ACHN (cell line): ENCODE measurements around the gene RAB12.
"Not testable (repeated sequence)": the region's sequence is repeated elsewhere in the genome, so short reads cannot be mapped to it uniquely, and the experiment has no call there.

Experiments used
- DNase-seq: peaks from one replicate; pipeline ENCODE4 v3.0.0-alpha.2; 2015
- in situ Hi-C: cut with HindIII; loops from 2 replicates; pipeline ENCODE4 v1.10.0; 2017; ENCODE audit warnings: low sequenced_read_pairs, low pct_ligation_motif_present, low pct_unique_long_range_greater_than_20kb

The RAB12 gene

DNA sequence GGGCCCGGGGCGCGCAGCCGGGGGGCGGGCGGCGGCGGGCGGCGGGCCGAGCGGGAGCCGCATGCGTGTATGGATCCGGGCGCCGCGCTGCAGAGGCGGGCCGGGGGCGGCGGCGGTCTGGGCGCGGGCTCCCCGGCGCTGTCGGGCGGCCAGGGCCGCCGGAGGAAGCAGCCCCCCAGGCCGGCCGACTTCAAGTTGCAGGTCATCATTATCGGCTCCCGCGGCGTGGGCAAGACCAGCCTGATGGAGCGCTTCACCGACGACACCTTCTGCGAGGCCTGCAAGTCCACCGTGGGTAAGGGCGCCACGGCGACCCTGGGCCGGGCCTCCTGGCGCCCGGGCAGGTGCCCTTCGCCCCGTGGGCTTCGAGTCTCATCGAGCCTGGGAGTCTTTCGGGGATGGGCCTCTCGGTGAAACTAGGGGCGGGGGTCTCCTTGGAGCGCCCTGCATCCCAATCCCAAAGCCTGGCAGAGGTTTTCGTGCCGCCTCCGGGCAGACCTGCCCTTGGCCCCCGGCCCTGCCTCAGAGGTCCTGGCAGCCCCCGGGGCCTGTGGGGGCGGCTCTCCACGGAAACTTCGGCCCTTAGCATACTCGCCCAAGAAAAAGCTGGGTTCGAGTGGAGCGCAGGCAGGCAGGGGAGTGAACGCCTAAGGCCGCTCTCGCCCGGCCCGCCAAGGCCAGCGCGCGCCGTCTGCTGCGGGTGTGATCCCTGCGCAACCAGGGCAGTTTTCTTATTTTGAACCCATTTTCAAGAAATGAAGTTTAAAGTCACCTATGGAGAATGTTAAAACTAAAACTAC lies 622 bp downstream of the RAB12 start:
- in situ Hi-C loops, result no loop called here
- DNase-seq, result peak; percentile 15

DNA sequence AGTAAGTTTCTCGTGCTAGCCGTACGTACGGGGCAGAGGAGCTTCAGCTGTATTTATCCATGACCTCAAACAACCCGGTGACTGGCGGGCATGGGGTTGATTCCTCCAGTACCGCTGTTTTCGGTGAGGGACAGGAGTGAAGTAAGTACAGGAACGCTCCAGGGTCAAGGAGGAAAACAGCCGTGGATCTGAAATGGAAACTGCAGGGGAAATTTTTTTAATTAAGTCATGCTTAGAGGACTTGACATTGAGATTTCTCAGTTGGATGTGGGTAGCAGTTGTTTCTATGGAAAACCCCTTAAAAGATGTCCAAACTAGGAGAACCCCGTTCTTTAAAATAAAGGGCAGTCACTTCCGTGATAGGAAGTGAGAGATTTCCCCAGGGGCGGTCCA lies 1.2 kb downstream of the RAB12 start:
- in situ Hi-C loops, result no loop called here
- peak; percentile 9 for DNase-seq

DNA sequence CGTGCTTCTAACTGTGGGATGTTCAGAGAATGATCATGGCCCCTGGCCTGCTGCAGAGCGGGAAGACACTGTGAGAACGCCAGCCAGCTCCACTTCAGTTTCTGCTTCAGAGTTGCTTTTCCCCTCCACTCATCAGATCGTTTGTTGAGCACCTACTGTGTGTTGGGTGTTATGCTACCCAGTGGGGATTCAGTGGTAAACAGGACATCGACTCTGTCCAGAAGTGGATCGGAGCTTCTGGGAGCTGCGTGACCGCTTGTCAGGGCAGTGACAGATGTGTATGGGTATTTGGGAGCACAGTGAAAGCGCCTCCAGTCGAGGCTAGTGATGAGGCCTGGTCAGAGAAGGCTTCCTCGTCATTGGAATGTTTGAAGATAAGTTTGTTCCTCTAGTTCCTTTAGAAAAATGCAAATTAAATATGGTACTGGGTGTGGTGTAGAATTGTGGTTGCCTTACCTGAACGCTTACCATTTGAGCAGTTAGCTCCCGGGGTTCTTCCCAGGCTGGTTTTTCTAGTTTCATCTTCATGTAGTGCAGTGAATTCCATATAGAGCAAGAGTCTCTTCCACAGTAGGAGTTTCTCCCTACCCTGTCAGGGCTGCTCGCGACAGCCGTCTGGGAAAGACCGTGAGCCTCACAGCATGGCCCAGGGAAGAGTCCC lies 2.8 kb downstream of the RAB12 start:
- no peak for DNase-seq
- in situ Hi-C loops, result no loop called here

DNA sequence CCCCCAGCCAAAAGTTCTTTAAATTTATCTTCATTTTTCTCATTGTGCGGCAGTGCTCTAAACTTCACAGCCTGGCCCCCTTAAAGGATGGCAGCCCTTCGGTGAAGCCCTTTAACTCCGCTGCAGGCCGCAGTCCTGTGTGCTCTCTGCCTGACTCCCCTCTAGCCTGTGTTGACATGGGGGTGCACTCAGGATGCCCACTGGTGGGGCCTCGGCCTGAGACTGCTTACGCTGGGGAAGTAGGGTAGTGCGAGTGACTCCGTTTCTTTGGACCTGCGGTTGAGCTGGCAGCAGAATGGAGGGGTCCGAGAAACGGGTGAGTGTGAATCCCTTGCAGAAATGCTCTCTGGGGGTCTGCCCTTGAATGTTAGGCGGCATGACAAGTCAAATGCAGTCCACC lies 5.6 kb downstream of the RAB12 start:
- in situ Hi-C loops, result no loop called here

DNA sequence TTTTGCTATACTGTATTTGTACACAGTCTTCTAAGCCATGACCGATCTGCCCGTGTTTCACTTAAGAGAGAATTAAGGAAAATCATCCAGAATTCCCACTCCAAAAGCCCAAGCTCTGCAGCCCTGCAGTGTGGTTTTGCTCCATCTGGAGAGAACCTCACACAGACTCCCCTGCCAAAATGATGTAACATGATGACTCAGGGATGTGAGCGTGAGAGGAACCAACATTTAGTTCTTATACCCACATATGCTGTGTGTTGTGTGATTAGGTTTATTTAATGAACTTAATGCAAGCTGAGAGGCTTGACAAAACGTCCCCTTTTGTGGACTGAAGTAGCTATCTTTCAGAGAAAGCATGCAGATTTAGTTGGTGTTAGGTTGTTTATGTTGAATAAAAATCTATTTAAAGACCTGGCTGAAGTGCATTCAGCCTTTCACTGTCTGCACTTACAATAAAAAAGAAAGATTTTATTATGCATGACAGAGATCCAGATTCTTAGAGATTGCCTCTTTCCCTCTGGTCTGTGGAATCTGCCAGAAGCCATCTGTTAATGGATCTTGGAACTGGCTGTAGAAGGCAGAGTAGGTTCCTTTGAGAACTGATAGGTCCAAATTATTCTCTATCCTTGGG lies 6.3 kb downstream of the RAB12 start:
- in situ Hi-C loops, result no loop called here
- peak; percentile 75 for DNase-seq

More for the DNA sequence above, 5.6 kb downstream of the RAB12 start:
- DNase-seq, result no peak

DNA sequence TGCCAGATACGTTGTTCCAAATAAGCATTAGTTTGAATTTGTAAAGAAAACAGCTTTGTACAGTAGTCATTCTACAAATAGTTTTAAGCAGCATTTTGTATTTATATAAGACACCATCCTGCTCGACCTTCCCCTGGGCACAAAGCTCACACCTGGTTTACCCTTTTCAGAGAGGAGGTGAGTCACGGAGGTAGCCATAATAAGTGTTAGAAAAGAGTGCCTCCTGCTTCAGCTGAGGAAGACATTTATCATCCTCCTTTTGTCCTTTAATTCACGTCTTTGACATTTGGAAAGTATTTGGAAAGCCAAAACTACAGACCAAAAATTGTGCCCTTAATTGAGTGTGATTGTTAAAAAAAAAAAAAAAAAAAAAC lies 6.8 kb downstream of the RAB12 start:
- in situ Hi-C loops, result no loop called here
- DNase-seq, result no peak

DNA sequence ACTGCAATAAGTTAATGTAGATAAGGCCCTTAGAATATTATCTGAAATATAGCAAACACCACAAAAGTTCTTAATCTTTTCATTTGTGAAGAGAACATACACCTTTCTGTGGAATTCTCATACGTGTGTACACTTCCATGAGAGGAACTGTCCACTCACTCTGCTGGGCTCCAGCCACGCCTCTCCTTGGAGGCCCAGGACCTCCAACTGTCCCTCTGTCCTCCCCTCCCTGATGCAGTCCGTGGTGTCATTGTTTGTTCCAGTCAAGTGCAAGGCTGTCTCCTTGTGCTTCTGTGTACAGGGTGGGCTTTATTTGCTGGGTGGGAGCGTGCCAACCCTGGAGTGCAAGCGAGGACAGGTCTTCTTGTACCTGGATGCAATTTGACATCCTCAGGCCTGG lies 8.7 kb downstream of the RAB12 start:
- DNase-seq, result no peak
- in situ Hi-C loops, result no loop called here

DNA sequence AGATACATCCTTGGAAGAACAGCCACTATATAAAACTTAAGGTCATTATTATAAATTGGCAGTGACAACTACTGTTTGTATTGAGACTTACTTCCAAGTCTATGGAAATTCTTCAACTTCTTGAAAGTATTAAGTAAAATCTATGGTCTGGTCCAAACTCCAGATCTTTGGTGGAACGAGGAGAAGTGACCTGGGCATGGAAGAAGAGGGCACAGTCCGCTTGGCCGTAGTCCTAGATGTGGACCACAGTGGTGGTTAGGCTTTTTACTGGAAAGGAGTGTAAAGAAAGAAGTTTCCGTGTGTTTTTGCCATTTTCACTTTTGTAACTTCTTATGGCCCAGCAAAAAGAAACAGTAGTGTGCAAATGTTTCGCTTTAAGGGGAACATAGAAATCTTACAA lies 9.8 kb downstream of the RAB12 start:
- DNase-seq, result no peak
- in situ Hi-C loops, result no loop called here

DNA sequence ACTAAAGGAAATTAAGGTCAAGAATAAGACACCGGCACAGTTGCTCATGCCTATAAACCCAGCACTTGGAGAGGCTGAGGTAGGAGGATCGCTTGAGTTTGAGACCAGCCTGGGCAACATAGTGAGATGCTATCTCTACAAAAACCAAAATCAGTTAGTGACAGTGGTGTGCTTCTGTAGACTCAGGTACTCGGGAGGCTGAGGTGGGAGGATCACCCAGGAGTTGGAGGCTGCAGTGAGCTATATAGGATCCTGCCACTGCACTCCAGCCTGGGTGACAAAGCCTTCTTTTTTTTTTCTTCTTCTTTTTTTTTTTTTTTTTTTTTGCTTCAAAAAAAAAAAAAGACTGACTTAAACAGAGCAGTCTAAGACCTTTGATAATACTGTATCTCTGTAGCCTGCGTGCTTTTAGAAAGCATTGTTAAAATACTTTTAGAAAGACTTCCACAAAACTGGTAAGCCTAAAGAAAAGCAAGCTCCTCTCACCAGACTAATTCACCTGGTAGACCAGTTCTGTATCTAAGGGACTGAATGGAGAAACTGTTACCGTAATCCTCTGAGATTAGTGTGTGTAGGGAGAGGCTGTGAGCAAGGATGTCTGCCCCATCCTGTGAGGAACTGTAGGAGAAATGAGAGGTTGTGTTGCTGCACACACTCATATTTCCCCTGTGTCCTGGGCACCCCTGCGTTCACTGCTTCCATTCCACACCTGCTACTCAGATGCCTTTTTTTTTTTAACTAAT lies 10.8 kb downstream of the RAB12 start:
- DNase-seq, result no peak
- in situ Hi-C loops, result no loop called here

DNA sequence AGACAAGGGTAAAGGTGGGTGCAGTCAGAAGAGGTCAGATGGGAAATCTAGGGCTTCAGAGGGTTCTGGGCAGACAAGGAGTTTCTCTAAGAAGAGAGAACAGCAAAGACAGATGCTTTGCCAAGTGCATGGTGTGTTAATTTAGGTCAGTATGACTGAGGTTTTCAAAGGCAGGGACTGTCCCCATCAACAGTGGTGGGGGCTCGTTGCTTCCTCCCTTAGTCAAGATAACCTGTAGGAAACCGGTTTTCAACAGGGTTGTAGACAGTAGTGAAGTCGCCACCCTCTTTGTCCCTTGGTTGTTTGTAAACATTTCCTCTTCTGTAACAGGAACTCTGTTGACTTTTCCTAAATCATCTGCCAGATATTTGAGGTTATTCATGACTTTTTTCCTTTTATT lies 11.6 kb downstream of the RAB12 start:
- no peak for DNase-seq
- in situ Hi-C loops, result no loop called here

DNA sequence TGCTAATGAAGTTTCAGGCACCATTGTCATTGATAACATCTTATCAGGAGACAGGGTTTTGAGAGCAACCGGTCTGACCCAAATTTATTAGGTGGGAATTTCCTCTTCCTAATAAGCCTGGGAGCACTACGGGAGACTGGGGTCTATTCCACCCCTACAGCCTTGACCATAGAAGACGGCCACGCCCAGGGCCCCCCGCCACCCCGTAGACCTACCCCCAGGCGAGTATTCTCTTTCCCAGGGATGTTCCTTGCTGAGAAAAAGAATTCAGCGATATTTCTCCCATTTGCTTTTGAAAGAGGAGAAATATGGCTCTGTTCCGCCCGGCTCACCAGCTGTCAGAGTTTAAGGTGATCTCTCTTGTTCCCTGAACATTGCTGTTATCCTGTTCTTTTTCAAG lies 13.4 kb downstream of the RAB12 start:
- in situ Hi-C loops, DNase-seq: not testable (repeated sequence)

DNA sequence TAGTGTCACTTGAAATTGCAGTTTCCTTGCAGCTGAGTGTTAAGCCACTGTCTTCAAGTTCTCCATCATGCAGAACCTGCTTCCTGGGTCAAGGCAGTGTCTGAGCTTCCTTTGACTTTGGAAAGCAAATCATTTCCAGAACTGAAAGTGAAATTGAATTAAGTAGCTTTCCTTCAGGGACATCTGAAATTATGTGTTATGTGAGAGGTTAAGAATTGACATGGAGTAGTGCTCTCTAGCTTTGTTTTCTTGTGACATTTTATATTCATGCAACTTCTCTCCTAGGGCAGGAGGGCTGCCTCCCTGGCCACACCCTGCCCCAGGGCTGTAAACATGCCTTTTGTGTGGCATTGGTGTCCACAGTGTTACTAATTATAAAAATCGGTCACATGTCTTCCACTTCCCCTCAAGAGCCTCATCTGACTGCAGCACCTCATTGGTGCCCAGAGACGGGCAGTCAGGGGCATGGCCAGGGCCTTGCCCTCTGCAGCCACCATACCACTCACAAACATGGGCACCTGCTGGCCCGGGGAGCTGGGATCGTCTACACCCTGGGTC lies 14.4 kb downstream of the RAB12 start:
- DNase-seq, result peak; percentile 62

DNA sequence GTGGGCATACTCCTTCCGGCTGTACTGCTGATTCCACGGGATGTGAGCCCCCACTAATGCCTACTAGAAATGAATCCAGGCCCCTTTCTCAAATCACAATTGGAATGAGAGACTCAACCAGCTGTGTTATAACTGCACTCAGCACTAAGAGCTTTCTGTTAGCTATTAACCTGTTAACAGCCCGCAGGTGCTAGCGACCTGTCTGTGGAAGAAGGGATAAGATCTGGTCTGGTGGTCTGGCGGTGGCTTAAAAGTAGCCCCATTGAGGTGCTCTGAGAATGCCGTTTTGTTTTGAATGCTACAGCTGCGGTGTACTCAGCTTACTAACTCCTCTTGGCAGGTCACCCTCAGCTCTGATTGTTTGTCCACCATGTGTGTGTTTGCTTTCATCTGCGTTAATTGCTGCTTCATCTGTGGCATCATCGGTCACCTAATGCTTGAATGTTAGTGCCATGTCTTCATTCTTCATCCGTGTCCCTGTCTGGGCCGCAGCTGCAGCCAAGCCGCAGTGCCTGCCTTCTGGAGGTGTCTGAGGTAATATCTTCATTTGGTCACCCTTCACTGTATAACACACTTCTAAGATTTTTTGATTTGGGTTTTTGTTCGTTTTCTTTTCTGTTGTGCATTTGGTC lies 16.3 kb downstream of the RAB12 start:
- in situ Hi-C loops, result no loop called here
- no peak for DNase-seq

More for the DNA sequence above, 14.4 kb downstream of the RAB12 start:
- in situ Hi-C loops, result no loop called here

DNA sequence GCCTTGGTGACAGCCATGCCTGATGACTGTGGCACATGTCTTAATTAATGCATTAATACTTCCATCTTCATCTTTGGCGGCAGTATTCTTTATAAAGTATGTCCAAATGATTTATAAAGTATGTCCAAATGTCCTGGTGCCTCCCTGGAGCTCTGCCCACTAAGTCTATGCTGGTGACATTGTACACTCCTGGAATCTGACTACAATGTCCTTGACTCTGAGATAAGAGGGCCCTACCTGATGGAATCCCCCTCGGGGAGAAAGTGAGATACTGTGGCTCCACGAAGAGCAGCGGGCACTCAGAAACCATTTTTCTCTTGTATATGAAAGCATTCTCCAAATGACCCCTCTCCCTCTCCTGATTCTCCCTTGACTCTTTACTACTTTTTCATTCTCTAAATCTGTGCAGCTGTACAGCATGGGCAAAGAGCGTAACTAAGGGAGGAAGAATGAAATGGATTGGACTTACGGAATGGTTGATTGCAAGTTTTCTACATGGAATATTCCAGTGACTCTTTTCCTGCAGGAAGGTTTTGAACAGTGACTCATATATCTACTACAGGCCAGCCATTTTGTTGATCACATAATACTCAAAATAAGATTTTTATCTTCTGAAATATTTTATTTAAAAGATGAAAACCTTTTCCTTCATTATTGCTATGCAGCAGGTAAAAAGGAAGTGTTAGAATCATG lies 17.3 kb downstream of the RAB12 start:
- in situ Hi-C loops, result no loop called here
- DNase-seq, result no peak

DNA sequence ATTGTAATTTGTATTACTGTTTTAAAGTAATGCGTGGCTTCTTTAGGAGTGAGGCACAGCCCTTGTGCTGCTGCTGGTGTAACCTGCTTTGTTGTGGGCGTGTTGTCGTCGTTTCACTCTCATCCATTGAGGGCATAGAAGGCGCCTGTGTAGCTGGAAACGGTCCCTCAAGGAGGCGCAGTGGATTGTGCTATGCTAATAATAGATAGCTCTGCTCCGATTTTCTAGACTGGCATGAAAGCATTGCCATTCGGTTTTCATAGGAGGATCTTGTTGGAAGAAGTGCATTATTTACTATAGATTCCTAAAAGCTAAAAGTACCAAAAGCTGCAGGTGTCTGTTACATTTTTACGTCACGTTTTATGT lies 17.9 kb downstream of the RAB12 start:
- in situ Hi-C loops, result no loop called here
- no peak for DNase-seq

DNA sequence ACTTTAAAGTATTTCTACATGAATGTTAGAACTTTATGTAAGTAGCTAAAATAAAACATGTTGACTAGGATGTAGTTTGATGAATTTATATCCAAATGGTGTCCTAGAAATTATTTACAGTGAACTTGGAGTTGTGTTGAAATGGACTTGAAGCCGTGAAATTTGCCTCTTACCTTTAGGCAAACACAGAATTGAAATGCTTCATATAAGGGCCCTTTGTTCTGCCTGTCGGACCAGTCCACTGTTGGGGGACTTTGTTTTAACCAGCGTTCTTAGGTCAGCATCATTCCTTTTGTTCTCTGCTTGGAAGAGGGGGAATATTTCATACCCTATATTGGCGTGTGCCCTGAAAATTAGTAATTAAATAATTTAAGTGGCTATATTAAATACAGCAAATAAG lies 18.3 kb downstream of the RAB12 start:
- in situ Hi-C loops, result no loop called here
- DNase-seq, result no peak

DNA sequence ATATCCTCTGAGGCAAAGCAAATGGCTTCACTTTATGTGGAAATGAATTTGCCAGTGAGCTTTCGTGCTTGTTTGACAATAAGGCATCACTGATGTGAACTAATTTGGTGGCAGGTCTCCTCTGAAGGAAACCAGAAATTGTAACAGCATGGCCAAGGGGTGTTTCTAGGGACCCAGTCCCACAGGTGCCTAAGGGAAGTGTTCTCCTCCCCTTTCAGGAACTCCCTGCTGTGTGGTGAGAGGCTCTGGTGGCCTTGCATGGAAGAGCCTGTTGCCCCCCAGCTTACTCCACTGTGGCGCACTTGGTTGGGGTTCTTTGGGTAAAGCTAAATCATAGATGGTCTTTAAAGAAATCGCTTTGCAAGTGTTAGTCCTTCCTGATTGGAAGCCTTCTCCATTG lies 20.4 kb downstream of the RAB12 start:
- DNase-seq, result no peak
- in situ Hi-C loops, result no loop called here

DNA sequence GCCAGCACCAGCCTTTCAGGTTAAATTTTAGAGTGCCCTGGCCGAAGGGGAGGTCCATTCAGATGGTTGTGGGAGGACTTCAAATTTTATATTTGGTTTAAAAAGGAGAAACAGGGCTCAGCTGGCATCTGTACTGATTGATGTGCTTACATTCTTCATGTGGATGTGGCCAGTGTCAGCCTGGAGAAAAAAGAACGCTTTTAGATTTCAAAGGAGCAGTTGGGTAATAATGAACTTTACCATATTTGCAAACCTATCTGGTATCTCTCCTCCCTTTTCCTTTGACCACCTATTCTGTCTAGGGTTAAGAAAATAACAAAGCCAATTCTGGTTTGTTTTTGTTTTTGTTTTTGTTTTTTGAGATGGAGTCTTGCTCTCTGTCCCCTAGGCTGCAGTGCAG lies 21.3 kb downstream of the RAB12 start:
- in situ Hi-C loops, result no loop called here
- no peak for DNase-seq
